SHP77 treated with DMSO at 0.1 percent for 48 hours (cell line): Measurements from ENCODE around the gene CHP2.
"Not testable (repeated sequence)": the region's sequence is repeated elsewhere in the genome, so short reads cannot be mapped to it uniquely, and the experiment has no call there.

Source experiments
- DNase-seq: peaks from one replicate; lab custom pipeline; 2025; lab: John Stamatoyannopoulos, UW

The CHP2 gene

DNA sequence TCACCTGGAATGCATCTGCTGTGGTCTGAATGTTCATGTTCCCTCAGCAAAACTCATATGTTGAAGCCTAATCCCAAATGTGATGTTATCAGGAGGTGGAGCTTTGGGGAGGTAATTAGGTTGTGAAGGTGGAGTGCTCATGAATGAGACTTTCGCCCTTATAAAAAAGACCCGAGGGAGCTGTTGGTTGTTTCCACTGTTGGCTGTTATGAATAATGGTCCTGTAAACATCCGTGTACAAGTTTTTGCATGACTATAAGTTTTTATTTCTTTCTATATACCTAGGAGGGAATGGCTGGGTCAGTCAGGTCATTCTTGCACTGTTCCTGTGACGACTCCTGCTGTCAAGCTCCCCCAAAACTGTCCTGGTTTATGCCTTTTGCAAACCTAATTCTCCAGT is 9.6 kb upstream of the CHP2 start:
- no peak for DNase-seq

DNA sequence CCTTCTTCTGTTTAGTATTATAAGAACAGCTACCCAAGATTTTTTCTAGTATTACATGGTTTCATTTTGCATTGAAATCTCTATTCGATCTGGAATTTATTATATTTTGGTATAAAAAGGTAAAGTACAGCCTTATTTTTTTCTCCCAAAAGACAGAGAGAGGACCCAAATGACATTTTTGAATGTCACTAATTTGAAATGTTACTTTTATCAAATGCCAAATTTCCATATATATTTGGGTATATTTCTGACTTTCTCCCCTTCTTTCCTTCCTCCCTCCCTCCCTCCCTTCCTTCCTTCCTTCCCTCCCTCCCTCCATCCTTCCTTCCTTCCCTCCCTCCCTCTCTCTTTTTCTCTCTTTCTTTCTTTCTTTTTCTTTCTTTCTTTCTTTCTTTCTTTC is 6.2 kb upstream of the CHP2 start:
- no peak for DNase-seq

DNA sequence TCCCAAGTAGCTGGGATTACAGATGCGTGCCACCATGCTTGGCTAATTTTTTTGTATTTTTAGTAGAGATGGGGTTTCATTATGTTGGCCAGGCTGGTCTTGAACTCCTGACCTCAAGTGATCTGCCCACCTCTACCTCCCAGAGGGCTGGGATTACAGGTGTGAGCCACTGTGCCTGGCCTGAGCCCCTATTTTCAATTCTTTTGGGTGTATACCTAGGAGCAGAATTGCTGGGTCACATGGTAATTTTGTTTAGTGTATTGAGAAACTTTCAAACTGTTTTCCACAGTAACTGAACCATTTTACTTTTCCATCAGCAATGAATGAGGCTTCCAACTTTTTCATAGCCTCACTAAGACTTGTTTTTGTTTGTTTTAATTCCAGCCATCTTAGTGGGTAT is 3.8 kb upstream of the CHP2 start:
- DNase-seq = not testable (repeated sequence)

DNA sequence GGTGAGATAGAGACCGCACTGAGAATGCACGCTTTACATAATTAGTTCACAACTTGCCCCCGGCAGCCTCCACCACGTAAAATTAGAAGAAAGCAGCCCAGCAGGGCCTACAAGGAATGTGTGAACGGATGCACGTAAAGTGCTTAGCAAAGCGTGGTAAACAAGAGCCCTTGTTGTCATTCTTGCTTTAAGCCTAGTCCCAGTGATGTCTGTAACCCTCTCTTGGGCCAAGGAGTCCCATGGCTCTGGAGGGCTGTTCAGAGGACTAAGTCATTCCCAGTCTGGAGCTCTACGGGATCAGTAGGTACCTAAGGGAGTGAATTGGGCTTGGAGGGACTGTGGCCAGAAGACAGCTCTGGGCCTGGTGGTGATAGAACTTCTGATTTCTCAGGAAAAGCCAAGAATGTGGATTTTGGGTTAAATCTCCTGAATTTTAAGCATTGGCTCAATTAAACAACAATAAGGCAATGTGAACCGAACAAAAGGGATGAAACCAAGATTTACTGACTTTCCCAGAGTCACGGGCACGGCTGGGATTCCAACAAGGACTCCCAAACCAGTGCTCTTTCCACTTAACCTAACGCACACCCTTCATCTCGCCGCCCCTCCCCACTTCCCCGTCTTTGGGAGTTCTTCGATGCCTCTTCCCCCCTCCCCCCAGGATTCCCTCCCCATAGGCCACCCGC is 775 bp upstream of the CHP2 start:
- DNase-seq = no peak

DNA sequence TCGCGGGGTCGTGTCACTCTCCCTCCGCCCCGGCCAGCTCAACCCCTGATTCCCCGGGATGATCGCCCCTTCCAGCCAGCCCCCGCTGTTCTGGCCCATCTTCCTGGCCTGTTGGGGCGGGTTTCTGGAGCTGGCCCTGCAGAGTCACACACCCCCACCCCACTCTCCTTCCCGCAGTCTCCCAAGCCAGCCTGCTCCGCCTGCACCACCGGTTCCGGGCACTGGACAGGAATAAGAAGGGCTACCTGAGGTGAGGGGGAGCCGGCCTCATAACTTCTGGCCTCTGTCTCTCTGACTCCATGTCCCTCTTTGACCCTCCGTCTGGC is 621 bp downstream of the CHP2 start:
- DNase-seq = no peak

DNA sequence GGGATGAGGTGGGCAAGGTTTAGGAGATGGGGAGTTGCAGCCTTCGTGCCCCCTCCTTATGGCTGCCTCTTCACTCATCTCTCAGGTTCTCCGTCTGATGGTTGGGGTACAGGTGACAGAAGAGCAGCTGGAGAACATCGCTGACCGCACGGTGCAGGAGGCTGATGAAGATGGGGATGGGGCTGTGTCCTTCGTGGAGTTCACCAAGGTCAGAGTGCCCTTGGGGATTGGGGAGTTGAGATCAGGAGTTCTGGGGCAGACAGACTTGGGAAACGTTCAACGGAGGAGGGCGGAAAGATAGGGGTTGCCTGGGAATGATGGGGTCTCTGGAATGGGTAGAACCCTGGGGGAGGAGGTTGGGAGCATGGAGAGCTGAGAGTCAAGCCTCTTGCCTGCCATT is 2.3 kb downstream of the CHP2 start:
- no peak for DNase-seq

DNA sequence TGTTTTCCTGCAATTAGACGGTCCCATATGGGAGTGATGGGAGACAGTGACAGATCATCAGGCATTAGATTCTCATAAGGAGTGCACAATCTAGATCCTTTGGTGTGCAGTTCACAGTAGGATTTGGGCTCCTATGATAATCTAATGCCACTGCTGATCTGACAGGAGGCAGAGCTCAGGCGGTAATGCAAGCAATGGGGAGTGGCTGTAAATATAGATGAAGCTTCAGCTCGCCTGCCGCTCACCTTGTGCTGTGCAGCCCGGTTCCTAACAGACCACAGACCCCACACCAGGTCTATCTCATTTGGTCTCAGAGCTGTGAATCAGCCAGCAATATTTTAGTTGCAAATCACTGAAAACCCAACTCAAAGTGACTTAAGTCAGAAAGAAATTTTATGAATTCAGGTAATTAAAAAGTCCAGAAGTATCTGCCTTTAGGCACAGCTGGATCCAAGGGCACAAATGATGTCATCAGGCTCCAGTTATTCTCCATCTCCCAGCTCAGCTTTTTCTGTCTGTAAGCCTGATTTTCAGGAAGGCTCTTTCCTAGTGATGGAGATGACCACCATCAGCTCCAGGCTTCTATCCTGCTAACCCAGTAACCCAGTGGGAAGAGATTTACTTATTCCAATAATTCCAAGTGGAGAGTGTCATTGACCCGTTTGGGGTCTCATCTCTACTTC is 3.3 kb downstream of the CHP2 start:
- DNase-seq = no peak

DNA sequence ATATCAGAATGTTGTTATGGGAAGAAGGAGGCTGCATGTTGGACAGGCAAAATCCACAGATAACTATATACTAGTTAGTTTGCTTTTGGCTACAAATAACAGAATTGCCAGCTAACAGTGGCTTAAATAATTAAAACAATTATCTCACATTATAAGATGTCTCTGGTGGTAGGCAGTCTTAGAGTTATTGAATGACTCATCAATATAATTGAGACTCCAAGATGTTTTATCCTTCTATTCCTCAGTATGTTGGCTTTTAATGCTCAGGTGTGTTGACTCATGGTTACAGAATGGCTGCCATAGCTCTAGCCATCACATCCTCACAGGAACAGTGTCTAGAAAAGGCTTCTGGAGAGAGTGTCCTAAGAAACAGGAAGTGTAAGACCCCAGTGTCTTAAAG is 11.1 kb downstream of the CHP2 start:
- no peak for DNase-seq

DNA sequence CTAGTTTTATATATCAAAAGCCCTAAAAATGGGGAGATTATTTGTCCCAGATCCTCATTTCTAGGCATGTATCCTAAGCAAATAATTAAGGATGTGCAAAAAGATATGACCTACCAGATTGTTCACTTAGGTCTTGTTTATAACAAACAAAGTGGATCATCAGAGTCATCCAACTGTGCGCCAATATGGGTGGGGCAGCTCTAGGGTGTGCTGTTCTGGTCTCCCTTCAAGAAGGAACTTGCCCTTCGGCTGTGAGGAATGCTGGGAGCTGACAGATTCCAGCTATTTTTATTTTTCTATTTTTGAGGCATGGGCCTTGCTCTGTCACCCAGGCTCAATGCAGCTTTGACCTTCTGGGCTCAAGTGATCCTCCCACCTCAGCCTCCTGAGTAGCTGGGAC is 13.8 kb downstream of the CHP2 start:
- no peak for DNase-seq

DNA sequence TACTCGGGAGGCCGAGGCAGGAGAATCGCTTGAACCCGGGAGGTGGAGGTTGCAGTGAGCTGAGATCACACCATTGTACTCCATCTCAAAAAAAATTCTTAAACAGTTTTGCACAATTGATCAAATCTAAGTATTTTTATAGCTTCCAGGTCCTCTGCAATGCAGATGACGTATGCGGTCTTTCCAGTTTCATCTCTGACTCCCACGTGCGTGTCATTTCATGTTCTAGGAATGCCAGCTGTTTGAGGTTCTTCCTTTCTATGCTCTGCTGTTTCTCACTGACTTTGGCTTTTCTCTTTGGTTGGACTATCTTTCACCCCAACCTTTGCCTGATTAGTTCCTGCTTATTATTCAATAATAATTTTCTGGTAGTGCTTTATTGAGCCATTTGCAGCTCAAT is 16.2 kb downstream of the CHP2 start:
- DNase-seq = no peak

DNA sequence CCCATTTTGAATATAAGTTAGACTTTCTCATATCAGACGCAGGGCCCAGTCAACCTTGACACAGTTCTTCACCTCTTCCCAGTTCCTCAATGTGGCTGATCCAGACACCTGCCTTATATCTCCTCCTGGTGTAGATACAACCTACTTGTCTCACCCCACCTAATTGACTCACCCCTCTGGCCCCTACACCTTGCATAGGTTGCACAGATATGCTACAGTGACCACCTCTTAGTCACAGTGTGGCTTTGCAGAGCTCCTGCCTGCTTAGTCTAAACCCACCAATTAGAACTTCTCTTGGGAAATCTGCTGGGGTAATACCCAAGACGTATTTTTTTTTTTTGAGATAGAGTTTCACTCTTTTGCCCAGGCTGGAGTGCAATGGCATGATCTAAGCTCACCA is 16.8 kb downstream of the CHP2 start:
- DNase-seq = no peak

DNA sequence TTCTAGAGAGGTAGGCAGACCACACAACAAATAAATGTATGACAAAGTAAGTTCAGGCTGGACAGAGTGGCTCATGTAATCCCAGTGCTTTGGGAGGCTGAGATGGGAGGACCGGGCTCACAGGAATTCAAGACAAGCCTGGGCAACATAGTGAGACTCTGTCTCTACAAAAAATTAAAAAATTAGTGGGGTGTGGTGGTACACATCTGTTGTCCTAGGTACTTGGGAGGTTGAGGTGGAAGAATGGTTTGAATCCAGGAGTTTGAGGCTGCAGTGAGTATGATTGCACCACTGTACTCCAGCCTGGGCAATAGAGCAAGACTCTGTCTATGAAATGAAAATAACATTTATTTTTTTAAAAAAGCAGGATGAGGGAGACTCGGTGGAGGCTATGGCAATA is 18.5 kb downstream of the CHP2 start:
- no peak for DNase-seq

DNA sequence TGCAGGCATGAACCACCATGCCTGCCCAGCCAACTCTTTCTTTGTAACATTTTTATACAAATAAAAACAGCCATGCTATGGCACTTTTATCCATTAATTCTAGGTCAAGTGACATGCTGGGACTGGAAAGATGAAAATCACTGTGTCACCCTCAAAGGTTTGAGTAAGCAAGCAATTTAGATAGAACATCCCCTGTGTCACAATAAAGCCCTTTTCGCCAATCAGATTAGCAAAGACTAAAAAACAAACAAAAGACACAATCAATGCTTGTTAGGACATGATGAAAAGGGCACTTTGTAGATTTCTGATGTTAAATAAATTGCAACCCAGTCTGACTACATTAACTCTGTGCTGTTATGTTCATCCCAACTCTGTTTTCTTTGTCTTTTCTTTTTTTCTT is 26.4 kb downstream of the CHP2 start:
- no peak for DNase-seq

DNA sequence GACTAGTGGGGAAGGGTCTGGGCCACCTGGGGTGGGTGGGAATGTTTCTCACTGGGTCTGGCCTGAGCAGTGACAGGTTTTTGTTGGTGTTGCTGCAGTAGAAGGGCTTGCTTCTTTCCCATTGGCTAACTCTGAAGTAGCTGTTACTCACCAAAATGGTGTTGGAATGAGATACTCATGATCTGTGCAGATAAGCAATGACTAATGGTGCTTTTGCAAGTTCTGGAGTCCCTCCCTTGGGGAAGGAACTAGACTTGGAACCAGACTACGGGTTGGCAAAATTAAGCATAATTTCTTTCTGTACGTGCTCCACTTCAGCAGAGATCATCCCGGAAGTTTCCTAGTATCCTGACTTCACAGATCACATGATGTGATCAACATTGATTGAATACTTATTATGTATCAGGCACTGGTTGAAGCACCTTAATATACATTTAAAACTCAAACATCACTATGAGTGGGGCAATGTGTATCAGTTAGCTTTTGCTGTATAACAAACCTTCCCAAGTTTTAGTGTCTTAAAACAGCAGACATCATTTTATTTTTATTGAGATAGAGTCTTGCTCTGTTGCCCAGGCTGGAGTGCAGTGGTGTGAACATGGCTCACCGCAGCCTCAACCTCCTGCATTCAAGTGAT is 30.1 kb downstream of the CHP2 start:
- DNase-seq = no peak

DNA sequence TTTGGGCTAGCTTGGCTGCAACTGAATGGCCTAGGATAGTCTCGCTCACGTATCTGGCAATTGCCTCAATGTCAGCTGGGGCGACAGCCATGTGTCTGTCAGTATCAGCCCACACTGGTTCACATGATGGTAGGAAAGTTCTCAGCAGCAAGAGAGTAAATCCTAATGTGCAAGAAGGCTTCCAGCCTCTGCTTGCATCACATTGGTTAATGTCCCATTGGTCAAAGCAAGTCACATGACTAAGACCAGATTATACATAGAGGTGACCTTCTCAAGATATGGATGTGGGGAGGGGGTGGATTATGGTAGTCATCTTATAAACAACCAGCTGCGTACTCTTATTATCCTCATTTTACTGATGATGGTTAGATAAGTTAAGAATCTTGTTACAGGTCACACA is 31.0 kb downstream of the CHP2 start:
- DNase-seq = no peak

DNA sequence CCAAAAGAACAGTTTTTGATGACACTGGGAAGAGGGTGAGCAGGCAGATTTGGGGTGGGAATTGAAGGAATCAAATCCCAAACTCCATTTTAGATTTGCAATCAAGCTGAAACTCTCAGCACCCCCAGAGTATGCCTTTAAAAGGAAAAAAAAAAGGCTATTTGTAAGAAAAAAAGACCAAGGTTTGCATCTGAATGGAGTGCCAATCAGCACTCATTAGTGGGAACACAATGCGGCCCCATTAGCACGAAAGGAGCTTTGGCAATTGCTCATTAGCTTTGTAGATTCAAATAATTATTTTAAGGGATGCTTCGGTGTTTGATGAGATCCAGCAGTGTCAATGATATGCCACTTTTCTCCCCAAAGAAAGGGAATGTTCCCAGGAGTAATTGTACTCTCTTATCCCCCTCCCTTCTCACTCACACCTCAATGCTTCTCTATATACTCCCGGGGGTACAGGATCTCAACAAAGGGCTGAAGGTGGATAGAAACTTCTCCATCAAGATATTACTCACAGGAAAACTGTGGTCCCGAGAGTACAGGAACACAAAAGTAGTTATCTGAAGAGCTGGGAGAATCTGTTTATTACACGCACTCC is 32.2 kb downstream of the CHP2 start:
- no peak for DNase-seq

DNA sequence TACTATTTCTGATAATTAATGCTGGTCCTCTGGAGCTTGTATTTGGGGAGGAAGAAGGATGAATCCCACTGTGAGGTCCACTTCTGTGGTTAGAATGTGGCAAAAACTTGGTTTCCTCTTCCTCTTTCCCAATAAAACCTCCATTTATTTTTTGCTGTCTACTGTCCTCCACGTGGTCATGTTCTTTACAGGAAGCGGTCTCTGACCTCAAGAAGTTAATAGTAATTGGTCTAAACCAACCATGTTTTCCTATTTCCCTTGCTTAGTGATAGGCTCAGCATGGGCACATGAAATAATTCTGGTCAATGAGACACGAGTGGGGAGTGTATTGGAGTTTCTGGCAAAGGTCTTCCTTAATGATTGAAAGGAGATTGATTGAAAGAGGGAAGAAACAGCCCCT is 33.9 kb downstream of the CHP2 start:
- DNase-seq = no peak

DNA sequence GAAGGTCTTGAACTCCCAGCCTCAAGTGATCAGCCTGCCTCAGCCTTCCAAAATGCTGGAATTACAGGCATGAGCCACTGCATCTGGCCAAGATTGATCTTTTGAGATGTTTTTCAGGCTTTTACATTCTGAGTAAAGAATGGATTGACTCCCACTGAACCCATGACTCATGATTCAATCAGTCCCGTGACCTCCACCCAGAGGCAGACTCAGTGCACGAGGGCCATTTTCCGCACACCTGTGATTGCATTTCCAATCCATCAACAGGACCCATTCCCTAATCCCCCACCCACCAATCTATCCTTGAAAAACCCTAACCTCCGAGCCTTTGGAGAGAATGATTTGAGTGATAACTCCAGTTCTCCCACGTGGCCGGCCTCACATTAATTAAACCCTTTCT is 40.6 kb downstream of the CHP2 start:
- DNase-seq = no peak

DNA sequence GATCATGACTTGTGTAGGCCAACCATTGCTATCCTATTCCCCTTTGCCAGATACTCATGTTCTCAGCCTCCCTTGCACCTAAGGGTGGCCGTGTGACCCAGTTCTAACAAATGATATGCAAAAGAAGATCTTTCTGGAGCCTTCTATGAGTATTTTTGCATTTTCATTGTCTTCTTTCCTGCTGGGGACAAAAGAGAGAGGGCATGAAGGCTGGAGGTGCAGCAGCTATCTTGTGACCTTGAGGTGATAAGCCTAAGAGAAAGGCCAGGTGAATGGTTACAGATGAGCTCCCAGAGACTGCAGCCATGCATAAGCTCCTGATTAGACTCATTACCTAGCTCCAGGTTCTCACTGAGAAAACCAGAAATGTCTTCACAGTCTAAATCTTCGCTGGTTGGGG is 42.1 kb downstream of the CHP2 start:
- DNase-seq = no peak

DNA sequence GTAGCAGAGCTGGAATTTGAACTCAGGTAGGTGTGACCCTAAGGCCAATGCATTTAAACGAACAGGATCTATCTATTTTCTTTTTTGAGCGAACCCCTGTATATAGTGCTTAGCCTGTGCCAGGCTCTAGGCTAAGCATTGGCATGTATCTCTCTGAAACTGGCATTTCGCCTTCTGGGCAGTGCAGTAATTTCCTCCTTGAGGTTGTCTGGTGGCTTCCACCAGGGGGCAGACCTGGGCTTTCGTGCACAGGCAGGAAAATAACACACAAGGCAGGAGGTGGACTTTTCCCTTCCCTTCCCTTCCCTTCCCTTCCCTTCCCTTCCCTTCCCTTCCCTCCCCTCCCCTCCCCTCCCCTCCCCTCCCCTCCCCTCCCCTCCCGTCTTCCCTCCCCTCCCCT is 46.6 kb downstream of the CHP2 start:
- DNase-seq = no peak

DNA sequence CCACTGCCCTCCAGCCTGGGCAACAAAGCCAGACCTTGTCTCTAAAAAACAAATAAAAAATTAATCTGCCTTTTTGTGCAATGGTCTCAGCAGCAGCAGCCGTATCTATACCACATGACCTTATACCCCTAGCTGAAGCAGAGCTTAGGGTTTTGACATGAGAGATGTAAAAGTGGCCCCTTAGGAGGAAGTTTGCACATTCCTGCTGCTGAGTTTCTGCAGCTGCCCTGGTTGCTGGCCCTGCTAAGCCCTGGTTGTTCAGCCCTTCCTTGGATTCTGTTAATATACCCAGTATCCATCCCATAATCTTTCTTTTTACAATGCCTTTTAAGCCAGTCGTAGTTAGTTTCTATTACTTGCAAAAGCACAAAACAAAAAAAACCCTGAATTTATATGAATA is 48.0 kb downstream of the CHP2 start:
- no peak for DNase-seq

DNA sequence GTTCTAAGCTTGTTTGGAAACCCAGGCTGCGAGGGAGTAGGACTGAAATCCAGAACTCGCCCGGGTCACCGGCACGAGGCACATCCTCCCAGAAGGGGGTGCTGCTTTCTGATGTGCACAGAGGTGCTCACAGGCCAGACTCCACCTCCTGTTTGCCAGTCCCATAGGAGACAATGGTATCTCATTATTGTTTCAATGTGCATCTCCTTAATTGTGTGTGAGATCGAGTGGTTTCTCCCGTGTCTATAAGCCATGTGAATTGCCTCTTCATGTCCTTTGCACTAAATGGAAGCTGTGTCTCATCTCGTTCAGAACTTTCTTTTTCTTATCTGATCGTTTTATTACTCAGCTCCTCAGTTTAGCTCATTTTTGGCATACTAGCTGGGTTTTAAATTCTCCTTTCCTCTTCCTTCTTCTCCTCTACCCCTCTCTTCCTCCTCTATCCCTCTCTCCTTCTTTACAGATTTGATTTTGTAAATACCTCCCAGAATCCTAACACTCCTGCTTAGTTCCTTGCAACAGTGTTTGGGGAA is 48.8 kb downstream of the CHP2 start:
- no peak for DNase-seq

DNA sequence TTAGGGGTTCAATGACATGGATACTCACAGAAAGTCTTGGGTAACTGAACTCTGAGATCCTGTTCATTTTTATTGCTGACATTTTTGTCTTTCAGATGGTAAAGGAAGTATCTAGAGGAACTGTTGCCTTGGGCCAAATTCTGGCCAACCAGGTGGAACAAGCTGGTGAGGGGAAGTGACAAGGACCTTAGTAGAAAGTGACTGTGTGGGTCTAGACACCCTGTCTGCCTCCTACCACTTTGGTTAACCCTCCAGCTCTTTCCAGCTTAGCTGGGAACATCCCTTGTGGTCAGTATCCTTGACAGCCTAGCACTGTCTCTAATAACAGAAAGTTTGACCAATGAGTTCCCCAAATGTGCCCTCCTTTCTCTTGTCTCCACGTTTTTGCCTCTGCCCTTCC is 52.2 kb downstream of the CHP2 start:
- DNase-seq = no peak
